Endothelial cell of hepatic sinusoid (primary cell): Measurements from ENCODE around the gene HCRTR1.

Experiments used
- in situ Hi-C: cut with HindIII; loops from 2 replicates; pipeline ENCODE4 v1.10.0; 2017; ENCODE audit warnings: low sequenced_read_pairs

Gene HCRTR1

DNA sequence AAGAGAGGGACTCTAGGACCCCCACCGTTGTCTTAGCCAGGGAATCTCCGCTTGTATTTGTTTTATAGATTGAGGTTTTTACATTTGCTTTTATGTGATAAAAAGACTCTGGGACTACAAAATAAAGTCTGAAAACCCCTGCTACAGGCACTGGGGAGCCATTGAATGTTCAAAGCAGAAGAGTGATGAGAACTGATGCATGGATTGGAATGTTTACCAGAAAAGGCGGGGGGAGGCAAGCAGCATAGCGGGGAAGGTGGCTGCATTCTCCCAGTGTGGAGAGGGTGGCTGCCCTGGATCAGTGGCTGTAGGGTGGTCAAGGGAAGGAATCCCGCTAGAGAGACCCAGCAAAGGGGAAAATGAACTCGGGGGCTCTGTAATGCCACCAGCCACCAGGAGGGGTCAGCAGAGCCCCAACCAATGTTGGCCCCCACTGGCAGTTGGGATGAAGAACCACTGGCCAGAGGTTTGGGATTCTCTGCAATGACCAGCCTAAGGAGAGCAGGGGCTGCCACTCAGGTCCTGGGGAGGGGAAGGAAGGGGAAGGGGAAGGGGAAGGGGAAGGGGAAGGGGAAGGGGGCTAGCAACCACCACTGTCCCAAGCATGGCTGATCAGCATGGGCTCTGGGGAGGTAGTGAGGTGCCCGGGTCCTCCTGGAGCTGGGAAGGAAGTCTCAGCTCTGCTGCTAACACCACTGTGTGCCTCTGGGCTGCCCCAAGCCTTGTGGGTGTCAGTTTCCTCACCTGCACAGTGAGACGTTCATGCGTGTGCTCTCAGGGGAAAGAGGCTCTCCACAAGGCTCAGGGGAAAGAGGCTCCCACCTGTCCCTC, 46.3 kb downstream of the HCRTR1 start:
- in situ Hi-C loops = no loop called here

DNA sequence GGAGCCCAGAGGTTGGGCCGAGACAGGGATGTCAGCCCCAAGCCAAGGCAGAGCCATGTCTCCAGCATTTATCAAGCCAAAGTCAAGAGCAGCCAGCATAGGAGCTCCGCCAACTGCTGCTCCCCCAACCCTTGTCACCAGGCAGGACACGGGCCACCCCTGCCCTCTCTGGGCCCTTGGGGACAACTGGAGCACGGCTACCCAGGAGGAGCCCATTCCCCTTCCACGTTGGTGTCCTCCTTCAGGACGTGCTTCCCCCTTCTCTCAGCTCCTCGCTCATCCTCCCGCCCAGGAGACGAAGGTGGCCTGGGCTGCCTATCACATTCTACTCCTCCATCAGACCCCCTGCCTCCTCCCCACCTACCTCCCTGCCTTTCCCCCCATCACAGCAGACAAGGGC, 47.0 kb downstream of the HCRTR1 start:
- in situ Hi-C loops = no loop called here

DNA sequence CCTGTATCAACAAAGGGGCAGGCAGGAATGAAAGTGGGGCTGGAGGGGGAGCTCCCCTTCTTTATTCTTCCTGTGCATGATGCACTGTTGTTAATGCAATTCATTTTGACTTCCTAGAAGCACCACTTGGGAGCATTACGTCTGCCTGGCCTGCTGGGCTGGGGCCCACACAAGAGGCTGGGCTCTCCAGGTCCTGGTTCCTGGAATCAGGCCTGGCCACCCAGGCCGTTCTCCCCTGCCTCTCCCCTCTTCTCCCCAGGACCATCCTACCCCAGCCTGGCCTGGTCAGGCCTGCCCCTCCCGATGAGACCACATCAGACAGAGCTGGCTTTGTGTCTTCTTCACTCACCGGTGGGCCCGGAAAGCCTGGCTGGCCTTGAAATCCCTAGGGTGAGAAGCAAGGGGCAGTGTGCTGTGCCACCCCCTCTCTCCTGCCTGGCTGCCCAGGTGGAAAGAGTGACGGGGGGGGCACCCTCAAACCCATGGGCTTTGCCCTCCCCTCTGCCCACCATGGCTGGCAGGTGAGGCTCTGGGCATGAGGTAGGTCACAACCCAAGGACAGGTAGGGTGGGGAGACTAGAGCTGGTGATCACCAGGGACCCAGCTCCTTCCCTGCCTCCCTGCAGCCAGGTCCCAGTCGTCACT, 47.9 kb downstream of the HCRTR1 start:
- in situ Hi-C loops = no loop called here

DNA sequence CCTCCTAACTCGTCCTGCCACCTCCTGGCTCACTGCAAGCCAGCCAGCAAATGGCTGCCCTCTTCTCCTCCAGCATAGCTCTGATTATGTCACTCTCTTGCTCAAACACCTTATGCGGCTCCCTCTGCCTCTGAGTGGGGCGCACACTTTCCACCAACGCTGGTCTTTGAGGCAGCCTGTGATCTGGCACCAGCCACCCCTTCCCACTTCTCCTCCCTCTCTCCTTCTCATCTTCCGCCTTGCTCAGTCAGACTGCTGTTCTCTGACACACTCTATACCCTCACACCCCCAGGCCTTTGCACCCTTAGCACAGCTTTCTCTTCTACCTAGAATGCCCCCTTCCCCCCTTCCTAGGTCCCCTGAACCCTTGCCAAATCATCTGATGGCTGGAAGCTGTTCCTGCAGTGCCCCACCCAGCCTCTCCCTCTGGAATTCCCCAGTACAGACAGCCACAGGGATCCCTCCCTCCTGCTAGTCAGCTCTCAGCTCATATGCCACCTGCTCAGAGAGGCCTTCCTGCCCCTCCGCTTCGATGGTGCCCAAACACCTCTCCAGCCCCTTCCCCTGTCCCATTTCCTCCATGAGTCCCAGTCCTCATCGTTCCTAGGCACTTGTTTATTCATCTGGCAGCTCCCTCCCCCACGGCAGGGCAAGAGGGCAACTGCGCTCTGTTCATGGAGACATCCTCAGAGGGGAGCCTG, 48.9 kb downstream of the HCRTR1 start:
- in situ Hi-C loops = no loop called here

DNA sequence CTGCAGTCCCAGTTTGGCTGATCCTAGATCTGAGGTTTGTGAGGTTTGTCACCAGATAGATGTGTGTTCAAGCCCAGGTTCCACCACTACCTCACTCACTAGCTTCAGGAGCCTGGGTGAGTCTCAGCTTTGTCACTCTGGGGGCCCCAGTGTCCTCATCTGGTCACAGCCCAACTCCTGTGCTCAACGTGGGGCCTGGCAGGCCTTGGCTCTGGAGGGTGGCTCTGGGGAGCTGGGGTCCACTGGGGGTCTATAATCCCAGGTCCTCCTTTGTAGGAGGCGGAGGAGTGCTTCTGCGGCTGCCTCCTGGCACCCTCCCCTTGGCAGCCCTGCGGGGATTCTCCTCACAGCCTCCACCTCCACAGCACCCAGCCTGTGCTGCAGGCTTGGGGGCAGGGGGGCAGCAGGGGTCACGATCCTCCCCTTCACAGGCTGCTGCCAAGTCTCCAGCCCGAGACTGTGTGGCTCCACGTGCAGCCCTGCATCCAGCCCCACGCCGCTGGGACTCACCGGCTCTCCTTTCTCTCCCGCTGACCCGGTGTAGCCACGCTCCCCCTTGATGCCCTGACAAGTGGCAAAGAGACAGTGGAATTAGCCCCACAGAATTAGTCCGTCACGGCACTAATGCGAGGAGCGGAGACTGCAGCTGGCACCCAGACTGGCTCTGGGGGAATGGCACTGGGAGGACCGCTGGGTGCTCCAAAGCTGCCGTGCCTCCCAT, 49.7 kb downstream of the HCRTR1 start:
- in situ Hi-C loops = no loop called here

DNA sequence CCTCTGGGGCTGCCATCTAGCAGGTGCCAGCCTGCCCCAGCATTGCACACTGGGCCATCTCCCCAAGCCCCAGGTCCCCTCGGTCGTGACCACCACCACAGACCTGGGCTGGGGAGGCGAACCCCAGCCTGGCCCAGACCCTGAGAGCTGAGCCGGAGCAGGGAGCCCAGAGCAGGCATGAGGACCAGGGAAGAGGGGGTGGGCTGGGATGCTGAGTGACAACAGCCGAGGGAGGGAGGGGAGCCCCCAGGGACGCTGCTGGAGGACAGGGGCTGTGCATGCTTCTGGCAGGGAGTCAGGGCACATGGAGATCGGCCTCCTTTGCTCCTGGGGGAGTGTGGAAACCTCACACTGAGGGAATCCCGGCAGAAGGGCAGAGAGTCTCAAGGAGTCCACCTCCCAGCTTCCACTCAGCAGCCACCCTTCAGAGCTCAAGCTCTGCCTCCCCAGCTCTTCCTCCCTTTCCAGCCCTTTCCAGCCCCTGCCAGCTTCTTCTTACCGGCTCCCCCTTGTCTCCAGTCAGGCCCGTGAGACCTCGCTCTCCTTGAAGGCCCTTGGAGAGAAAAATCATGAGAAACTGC, 50.9 kb downstream of the HCRTR1 start:
- in situ Hi-C loops = no loop called here

DNA sequence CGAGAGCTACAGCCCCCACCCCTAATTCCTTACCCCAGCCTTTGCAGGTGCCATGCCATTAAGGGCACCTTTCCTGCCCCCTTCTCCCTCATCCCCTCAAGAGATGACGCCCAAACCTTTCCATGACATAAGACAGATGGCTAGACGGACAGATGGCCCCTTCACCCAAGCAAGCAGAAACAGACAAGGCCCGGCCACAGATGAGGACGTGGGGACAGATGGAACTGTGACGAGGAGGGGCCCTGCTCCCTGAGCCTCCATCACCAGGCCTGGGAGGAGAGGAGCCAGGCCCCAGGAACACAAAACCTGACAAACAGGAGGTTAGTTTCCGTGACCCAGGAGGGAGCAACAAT, 51.9 kb downstream of the HCRTR1 start:
- in situ Hi-C loops = no loop called here

DNA sequence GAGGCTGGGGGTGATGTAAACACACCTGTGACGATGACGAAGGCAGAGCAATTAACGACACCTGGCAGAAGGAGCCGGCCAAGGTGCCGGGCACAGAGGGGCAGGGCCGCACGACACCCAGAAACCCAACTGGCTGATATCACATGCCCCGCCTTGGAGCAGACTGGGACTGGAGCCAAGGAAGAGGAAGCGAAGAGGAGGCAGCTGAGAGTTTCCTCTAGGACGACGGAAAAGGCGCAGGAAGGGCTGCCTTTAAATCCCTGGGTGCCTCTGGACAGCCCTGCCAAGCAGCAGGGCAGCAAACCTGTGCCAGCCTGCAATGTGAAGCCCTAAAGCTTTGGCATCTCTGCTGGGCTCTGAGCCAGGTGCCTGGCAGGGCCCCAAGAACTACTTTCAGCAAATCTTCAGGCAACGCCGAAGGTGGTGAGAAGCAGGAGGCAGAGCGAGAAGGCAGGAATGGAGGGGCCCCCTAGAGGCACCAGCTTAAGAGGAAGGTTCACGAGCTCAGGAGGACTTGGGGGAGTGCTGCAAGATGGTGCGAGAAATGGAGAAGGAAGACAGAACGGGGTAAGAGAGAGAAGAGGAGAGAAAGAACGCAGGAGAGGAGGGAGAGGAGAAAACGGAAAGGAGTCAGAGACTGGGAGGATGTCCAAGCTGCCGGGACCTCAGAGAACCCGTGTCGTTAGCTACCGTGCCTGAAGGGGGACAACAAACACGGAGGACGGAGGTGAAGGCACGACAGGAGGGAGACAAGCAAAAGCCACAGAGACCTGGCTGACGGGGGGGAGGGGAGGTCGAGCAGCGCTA, 52.5 kb downstream of the HCRTR1 start:
- in situ Hi-C loops = loop anchor here (5.0 kb wide), 3 partner anchors 47 to 122 kb away; partner anchors contain the start of gene ADGRB2

DNA sequence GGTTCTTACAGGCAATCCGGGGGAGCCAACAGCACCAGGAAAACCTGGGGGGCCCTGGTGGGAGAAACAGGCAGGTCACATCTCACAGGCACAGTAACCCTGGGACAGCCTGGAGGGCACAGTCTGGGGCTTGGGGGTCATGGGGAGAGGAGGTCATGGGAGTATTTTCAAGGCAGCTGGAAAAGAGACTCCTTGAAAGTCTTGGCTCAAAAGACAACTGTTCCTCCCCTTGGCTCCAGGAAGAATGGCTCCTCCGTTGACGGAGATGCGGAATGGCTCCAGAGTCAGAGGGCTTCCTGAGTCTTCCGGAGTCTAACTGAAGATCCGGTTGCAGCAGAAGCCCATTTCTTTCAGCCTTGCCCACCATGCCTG, 53.1 kb downstream of the HCRTR1 start:
- in situ Hi-C loops = loop anchor here (5.0 kb wide), 3 partner anchors 47 to 122 kb away; partner anchors contain the start of gene ADGRB2

DNA sequence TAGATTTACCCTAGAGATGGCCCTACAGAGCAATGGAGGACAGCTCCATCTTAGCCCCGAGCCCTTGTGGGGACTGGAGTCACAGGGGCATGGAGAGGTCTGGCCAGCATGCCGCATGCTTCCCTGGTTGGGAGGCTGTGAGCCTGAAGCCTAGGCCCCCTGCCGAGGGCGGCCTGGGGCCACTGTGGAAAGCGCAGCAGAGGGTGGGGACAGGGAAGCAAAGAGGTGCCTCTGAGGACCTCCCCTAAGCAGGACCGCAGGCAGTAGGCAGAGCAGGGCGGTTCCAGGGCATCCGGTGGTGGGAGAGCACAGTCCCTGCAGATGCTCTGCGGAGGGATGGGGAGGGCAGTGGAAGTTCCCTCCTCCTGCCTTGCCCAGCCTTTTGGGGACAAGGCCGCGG, 53.7 kb downstream of the HCRTR1 start:
- in situ Hi-C loops = loop anchor here (5.0 kb wide), 3 partner anchors 46 to 121 kb away; partner anchors contain the start of gene ADGRB2

DNA sequence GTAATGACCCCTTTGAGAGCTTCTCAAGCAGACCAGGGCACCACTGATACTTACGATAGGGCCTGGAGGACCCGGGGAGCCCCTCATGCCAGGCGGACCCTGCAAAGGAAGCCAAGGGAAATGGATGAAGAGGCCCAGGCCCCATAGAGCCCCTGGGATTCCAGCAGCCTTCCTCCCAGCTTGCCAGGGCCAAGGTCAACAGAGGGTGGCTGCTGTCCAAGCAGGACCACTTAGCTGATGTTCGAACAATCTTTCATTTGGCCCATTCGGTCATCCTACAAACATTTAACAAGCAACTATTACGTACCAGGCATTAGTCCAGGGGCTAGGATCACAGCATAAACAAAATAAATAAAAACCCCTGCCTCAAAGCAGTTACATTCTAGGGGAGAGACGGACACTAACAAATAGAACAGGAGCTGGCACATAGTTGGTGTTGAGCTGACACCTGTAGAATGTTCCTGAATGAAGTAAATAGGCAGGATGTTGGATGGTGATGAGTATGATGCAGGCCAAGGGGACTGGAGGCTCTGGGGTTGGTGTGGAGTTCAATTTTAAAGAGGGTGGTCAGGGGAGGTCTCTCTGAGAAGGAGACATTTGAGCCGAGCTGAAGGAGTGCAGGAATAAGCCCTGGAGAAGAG, 54.2 kb downstream of the HCRTR1 start:
- in situ Hi-C loops = loop anchor here (5.0 kb wide), 3 partner anchors 46 to 121 kb away; partner anchors contain the start of gene ADGRB2

DNA sequence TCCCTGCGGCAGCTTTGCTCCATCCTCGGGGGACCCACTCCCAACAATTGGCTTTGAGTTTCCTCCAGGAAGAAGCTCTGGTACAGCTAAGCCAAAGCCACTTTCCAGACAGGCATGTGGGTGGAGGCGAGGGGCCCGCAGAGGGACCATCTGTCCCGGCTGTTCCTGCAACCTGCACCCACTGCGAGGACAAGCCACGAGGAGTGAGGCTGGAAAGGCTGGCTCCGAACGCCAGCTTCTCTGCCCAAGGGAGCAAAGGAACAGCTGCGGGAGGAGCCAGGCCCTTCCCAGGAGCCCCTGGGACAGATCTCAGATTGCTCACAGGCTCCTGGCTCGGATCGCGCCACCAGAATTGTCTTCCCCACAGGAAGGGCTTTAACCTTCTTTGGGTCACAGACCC, 55.5 kb downstream of the HCRTR1 start:
- in situ Hi-C loops = loop anchor here (5.0 kb wide), 3 partner anchors 44 to 119 kb away; partner anchors contain the start of gene ADGRB2

DNA sequence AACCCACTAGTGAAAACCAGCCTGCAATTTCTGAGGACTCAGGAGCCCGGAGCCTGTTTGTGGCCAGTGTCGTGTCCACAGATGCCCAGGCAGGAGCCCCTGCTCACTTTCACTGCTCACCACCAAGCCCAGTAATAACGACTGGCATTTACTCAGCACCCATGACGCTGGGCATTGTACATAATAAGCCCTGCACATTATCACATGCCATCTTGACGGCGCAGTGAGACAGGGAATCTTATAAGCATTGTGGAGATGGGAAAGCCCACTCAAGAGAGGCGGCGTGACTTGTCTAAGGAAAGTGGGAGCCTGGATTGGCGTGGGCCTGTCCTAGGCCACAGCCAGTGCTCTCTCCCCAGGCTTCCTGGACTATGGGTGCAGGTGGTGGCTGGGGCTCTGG, 55.9 kb downstream of the HCRTR1 start:
- in situ Hi-C loops = loop anchor here (5.0 kb wide), 3 partner anchors 44 to 119 kb away; partner anchors contain the start of gene ADGRB2

DNA sequence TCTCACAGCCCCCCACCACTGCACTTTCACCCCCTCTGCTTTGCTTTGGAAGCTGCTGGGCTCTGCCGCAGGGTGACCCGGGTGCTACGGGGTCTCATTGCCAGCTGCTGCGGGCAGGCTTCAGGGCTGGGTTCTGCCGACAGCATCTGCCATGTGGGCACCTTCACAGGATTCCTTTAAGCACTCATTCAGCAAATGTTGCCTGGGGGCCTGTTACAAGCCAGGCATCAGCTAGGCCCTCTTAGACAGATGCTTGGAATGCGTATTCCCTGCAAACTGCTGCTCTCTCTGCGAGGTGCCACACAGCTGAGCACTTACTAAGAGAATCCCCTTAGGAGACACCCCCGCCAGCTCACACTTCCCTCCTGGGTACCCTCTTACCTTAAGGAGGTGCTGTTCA, 57.1 kb downstream of the HCRTR1 start:
- in situ Hi-C loops = loop anchor here (5.0 kb wide), 3 partner anchors 43 to 118 kb away; partner anchors contain the start of gene ADGRB2

DNA sequence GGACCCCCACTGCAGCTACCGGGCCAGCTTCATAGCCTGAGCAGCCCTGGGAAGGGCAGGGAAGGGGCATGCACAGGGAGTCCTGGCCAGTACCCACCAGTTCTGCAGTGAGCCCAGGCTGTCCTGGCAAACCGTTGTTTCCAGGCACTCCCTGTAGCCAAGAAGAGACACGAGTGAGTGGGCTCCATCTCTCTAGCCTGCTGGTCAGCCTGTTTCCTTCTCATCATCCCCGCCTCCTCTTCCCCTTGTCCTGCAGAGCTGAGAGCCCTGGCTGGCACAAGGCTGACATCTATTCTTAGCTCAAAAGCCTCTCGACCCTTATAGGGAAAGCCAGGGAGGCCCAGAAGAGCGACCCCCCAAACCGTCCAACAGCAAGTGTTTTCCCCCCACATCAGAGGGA, 57.7 kb downstream of the HCRTR1 start:
- in situ Hi-C loops = no loop called here

DNA sequence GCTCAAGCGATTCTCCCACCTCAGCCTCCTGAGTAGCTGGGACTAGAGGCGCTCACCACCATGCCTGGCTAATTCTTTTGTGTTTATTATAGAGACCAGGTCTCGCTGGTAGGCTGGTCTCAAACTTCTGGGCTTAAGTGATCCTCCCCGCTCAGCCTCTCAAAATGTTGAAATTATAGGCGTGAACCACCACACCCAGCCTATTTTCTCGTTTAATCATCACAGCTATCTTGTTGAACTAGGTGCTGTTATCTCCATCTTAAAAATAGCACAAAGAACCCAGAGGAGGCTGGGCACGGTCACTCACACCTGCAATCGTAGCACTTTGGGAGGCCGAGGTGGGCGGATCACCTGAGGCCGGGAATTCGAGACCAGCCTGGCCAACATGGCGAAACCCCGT, 58.3 kb downstream of the HCRTR1 start:
- in situ Hi-C loops = no loop called here
